K562 (cell line): ENCODE results near the gene SH2D4B. TPM values are rescaled to one million over a fixed set of nuclear protein-coding genes. Genes with fewer than 3 reads are reported as not detected.

ENCODE experiments used
- ATAC-seq: fragments of 200-7000 bp; cut with Tn5 transposase; 3 replicates; pipeline ENCODE4 v1.9.1; 2020; ENCODE audit warnings: moderate library complexity
- BruUV-seq: library from RNA; stranded (reverse); fragments of 400-500 nt; replicated peaks from 2 replicates; lab custom pipeline; 2021; lab: Mats Ljungman, UMichigan
- CTCF ChIA-PET: fragments of 300-600 bp; formaldehyde crosslinking; extraction: SDS; loops from one replicate; lab custom pipeline; 2021; ENCODE audit warnings: low intra/inter-chr PET ratio; lab: Yijun Ruan, JAX
- POLR2A ChIA-PET: fragments of 300-600, 350-650 bp; sonication (Branson Sonifier 250); formaldehyde crosslinking; extraction: SDS; loops from one replicate; lab custom pipeline; 2021; ENCODE audit warnings: antibody characterized with exemption, inconsistent platforms; lab: Yijun Ruan, JAX
- DNase-seq, 4 experiments: peaks; one replicate each; pipeline versions ENCODE4 v3.0.0 to v3.0.0-alpha.2; 2011 to 2018; ENCODE audit warnings: low spot score in 3 of 4, mixed read lengths in 3 of 4; ENCODE audit errors: extremely low read depth in 1 of 4
- FAIRE-seq: peaks from 2 replicates; lab custom pipeline; 2011; peaks lifted over from hg19 to GRCh38; lab: Jason Lieb, UNC
- H2AFZ ChIP-seq: 2 replicates; pipeline ENCODE4 v1.6.0; 2011; ENCODE audit warnings: low read depth, low read length, control low read depth, inconsistent platforms
- H3K27ac ChIP-seq: fragments of 200-600 bp; 3 replicates; pipeline ENCODE4 v1.8.0; 2011; ENCODE audit warnings: low read depth, mild to moderate bottlenecking, control low read depth, inconsistent platforms, low read length, moderate library complexity, mixed read lengths; ENCODE audit errors: extremely low read depth
- H3K27me3 ChIP-seq, 2 experiments: fragments of 300-600 bp in 1 of 2; 2 replicates in 1 of 2; 3 replicates in 1 of 2; pipeline versions ENCODE4 v1.6.0 to v1.8.0; 2011; ENCODE audit warnings: inconsistent platforms in 2 of 2, low read length in 2 of 2, mild to moderate bottlenecking in 1 of 2, mixed read lengths in 1 of 2, moderate library complexity in 1 of 2; ENCODE audit not compliant: control insufficient read depth in 2 of 2, insufficient read depth in 2 of 2
- H3K36me3 ChIP-seq: fragments of 300-600 bp; 3 replicates; pipeline ENCODE4 v1.8.0; 2011; ENCODE audit warnings: mild to moderate bottlenecking, low read length, inconsistent platforms; ENCODE audit not compliant: control insufficient read depth, insufficient read depth
- H3K4me1 ChIP-seq, 2 experiments: fragments of 200-600 bp in 1 of 2; replicated peaks in 1 of 2; 2 replicates in 1 of 2; 3 replicates in 1 of 2; pipeline versions ENCODE4 v1.5.1 to v1.8.0; 2011; ENCODE audit warnings: inconsistent platforms in 2 of 2, low read length in 2 of 2, mild to moderate bottlenecking in 1 of 2, mixed read lengths in 1 of 2, moderate library complexity in 1 of 2; ENCODE audit not compliant: control insufficient read depth in 2 of 2, insufficient read depth in 2 of 2
- H3K4me2 ChIP-seq: 2 replicates; pipeline ENCODE4 v1.6.1; 2011; ENCODE audit warnings: low read length, control low read depth, inconsistent platforms, mixed read lengths; ENCODE audit not compliant: insufficient read depth
- H3K4me3 ChIP-seq: fragments of 200-600 bp; sonication (generic), shearing (Covaris generic); 2 replicates; pipeline ENCODE4 v1.5.1; 2016; ENCODE audit warnings: control low read depth, inconsistent platforms
- H3K79me2 ChIP-seq: fragments of 200-600 bp; 3 replicates; pipeline ENCODE4 v1.8.0; 2011; ENCODE audit warnings: low read length, inconsistent platforms; ENCODE audit not compliant: control insufficient read depth, insufficient read depth
- H3K9ac ChIP-seq, 2 experiments: 2 replicates each; pipeline versions ENCODE4 v1.6.0 to v1.6.1; 2011; ENCODE audit warnings: low read depth in 2 of 2, low read length in 2 of 2, control low read depth in 1 of 2, inconsistent platforms in 1 of 2, mild to moderate bottlenecking in 1 of 2, mixed read lengths in 1 of 2; ENCODE audit not compliant: insufficient read depth in 1 of 2
- H3K9me1 ChIP-seq: one replicate; pipeline ENCODE4 v1.6.0; 2011; ENCODE audit warnings: inconsistent platforms, mild to moderate bottlenecking, low read length, moderate library complexity; ENCODE audit not compliant: control insufficient read depth, insufficient read depth
- H3K9me3 ChIP-seq: replicated peaks from 2 replicates; pipeline ENCODE4 v1.5.1; 2011; ENCODE audit warnings: low read depth, low read length, inconsistent platforms; ENCODE audit not compliant: control insufficient read depth, insufficient read depth
- H4K20me1 ChIP-seq: replicated peaks from 2 replicates; pipeline ENCODE4 v1.6.1; 2011; ENCODE audit warnings: low read length, inconsistent platforms, mixed read lengths; ENCODE audit not compliant: control insufficient read depth, insufficient read depth
- E2F6 ChIP-seq, 2 experiments: IDR thresholded peaks; 2 replicates each; pipeline ENCODE4 v1.6.1; 2011; ENCODE audit warnings: borderline replicate concordance in 1 of 2, control low read depth in 1 of 2, low read depth in 1 of 2, low read length in 1 of 2, mild to moderate bottlenecking in 1 of 2, mixed read lengths in 1 of 2, moderate library complexity in 1 of 2; ENCODE audit not compliant: insufficient read depth in 1 of 2, insufficient read length in 1 of 2, poor library complexity in 1 of 2, severe bottlenecking in 1 of 2; ENCODE audit errors: extremely low read depth in 1 of 2
- ELF1 ChIP-seq: fragments of 200-800 bp; sonication (Bioruptor generic); IDR thresholded peaks from 2 replicates; pipeline ENCODE4 v1.6.1; 2016; ENCODE audit warnings: missing genetic modification characterization, missing compliant biosample characterization
- MEIS2 ChIP-seq: fragments of 450-650 bp; IDR thresholded peaks from 2 replicates; pipeline ENCODE4 v1.6.1; 2014; ENCODE audit warnings: mild to moderate bottlenecking; ENCODE audit not compliant: partially characterized antibody
- PHF21A ChIP-seq: fragments of 450-650 bp; IDR thresholded peaks from 2 replicates; pipeline ENCODE4 v1.6.1; 2017; ENCODE audit warnings: low read depth, borderline replicate concordance
- RAD51 ChIP-seq: fragments of 450-650 bp; IDR thresholded peaks from 2 replicates; pipeline ENCODE4 v1.7.1; 2016; ENCODE audit warnings: low read depth, mild to moderate bottlenecking, borderline replicate concordance
- RUNX1 ChIP-seq: sonication (generic); IDR thresholded peaks from 2 replicates; pipeline ENCODE4 v1.6.1; 2016; ENCODE audit warnings: antibody characterized with exemption, low read depth
- SRSF9 ChIP-seq: fragments of 200-400 bp; formaldehyde crosslinking; IDR thresholded peaks from 2 replicates; pipeline ENCODE4 v1.6.1; 2017; ENCODE audit warnings: low read depth, low read length, borderline replicate concordance
- ZNF282 ChIP-seq: sonication (generic); formaldehyde crosslinking; IDR thresholded peaks from 2 replicates; pipeline ENCODE4 v1.8.1; 2023; ENCODE audit warnings: missing genetic modification reagents
- ZNF584 ChIP-seq: fragments of 200-800 bp; sonication (Bioruptor generic); IDR thresholded peaks from 2 replicates; pipeline ENCODE4 v1.6.1; 2016; ENCODE audit warnings: low read depth, mild to moderate bottlenecking, missing genetic modification characterization, missing compliant biosample characterization
- WGBS: fragments of 100-300 bp; shearing (Covaris generic); methylation state at CpG from one replicate; pipeline ENCODE4 v1.1.6; 2016; ENCODE audit warnings: low coverage, mixed read lengths; ENCODE audit not compliant: insufficient coverage; ENCODE audit errors: missing lambda C conversion rate; 5-methylcytosine and 5-hydroxymethylcytosine counted together
- in situ Hi-C: fragments of 300-500 bp; cut with MboI; formaldehyde crosslinking; loops from 4 replicates; pipeline ENCODE4 v1.15.0; 2018; ENCODE audit warnings: inconsistent platforms, mixed read lengths
- intact Hi-C: fragments of 100-400 bp; cut with micrococcal nuclease; formaldehyde crosslinking; loops from 2 replicates; pipeline ENCODE4 v1.14.2; 2022
- polyA plus RNA-seq, 8 experiments: library from polyadenylated mRNA; depleted of rRNA in 4 of 8; stranded (reverse) in 5 of 8; unstranded in 3 of 8; fragments of >200 nt; fragmentation: Nextera tagmentation in 2 of 8; fragmentation: Illumina TruSeq in 1 of 8; extraction: Ambion mirVana in 2 of 8; extraction: Trizol in 1 of 8; gene quantifications; 2 replicates each; pipeline versions ENCODE4 v1.2.1 to v1.2.3, GENCODE V29; 2011 to 2014; ENCODE audit warnings: inconsistent platforms in 1 of 8, missing spikeins in 1 of 8
- total RNA-seq, 7 experiments: library from RNA; depleted of rRNA in 6 of 7; stranded (reverse); fragments of >200 nt in 6 of 7; fragmentation: Illumina TruSeq in 2 of 7; extraction: Trizol in 2 of 7; gene quantifications; 2 replicates each; pipeline versions ENCODE4 v1.2.1 to v1.2.3, GENCODE V29; 2011 to 2021; ENCODE audit warnings: low replicate concordance in 1 of 7

SH2D4B gene
- total and polyA plus RNA-seq, 9 of the 15 experiments (the other 6 are each of a cell fraction or from before 2014, with no cell fraction given): 0.03 to 0.14 (median 0.04) TPM; not detected in 4

GRCh38 chr10:80589726-80590373, 52.1 kb downstream of the SH2D4B start:
- FAIRE-seq (no peak), DNase-seq (no peak), ATAC-seq (no peak)
- Histone ChIP-seq H3K4me2 (no peak overlapping the region), H2AFZ (no peak overlapping the region), H3K36me3 (no peaks in the 10 kb centered on the region), H3K4me1 (peaks cover 0 to 6% of the 10 kb centered on the region in 2 experiments; a peak in 1 of 5 replicates), H3K79me2 (no peaks in the 10 kb centered on the region), H3K9ac (no peak overlapping the region), H3K27me3 (peaks cover 12 to 26% of the 10 kb centered on the region in 2 experiments; a peak in 3 of 5 replicates), H3K4me3 (no peak overlapping the region), H3K9me3 (no peaks in the 10 kb centered on the region; the same call in 1 of the 2 replicates), H3K27ac (no peak overlapping the region; the same call in 2 of the 3 replicates), H4K20me1 (no peaks in the 10 kb centered on the region), H3K9me1 (no peaks in the 10 kb centered on the region)
- in situ Hi-C loops: no loop called here
- BruUV-seq: no TSS peak
- intact Hi-C loops: no loop called here
- POLR2A ChIA-PET: no interaction called here
- no peak for TF ChIP-seq RUNX1
- TF ChIP-seq MEIS2: no peak
- no peak for TF ChIP-seq ELF1 (tag)
- TF ChIP-seq E2F6 (IDR thresholded peaks at IDR 0.05; ENCODE audit: borderline replicate concordance in 1 of 2, extremely low read depth in 1 of 2, insufficient read depth in 1 of 2, insufficient read length in 1 of 2, low read depth in 1 of 2, low read length in 1 of 2, poor library complexity in 1 of 2, severe bottlenecking in 1 of 2): no peak
- no peak for TF ChIP-seq PHF21A
- no peak for TF ChIP-seq ZNF584
- no peak for TF ChIP-seq ZNF282 (CRISPR knock-in tag)
- TF ChIP-seq SRSF9: no peak
- no peak for TF ChIP-seq RAD51
- CTCF ChIA-PET: no interaction called here
- 4% methylated on average over 5 of the region's 5 CpGs for WGBS
